T follicular helper cell (primary cell): ENCODE results near the gene CAPN15.
A peak's percentile ranks its signal among the peaks of the same experiment; 100 is the strongest.
"Not testable (repeated sequence)": the region's sequence is repeated elsewhere in the genome, so short reads cannot be mapped to it uniquely, and the experiment has no call there.

Experiments used
- DNase-seq: peaks from one replicate; pipeline ENCODE4 v3.0.0-alpha.2; 2020; ENCODE audit warnings: low read depth
- total RNA-seq, 2 experiments: gene quantifications; one replicate each; lab custom pipeline; 2026; lab: John Stamatoyannopoulos, UW

CAPN15 gene
- total RNA-seq, result 91.7 to 113 reads per million in 2 experiments

DNA sequence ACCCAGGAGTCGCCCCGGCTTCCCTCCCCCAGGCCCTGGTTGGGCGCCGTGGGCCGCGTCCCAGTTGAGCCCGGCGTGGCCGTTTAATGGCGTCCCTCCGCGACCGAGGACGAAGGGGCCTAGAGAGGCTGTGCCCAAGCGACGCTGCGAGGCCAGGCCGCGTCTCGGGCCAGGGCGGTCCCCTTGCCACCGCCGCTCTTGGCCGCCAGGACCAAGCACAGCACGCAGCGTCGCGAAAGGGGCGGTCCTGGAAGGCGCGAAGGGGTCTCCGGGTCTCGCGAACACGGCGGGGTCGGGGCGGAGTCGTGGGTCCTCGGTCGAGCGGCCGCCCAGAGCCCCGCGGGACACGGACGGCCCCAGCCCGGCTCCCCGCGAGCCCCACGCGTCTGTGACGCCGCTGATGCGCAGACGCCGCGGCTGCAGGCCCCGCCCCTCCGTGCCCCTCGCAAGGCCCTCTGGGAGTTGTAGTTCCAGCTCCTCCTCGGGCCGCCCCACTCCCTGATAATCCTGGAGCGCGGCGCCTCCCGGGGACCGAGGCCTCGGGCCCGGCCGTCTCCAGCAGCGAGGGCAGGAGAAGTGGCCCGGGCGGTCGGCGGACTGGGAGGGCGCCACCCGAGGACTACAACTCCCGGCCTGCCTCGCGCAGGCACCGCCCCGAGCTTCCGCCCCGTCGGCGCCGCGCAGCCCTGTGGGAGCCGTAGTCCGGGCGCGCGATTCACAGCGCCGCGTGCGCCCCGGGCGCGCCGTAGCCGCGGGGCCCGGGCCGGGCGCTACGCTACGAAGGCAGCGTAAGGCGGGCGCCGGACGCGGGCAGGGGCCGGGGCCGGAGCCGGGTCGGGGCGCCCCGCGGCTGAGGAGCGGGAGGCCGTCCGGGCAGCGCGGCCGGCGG is at the start of gene CAPN15:
Gene CAPN15, plus strand, starts transcription at position 698 of the 889 bp plus-strand sequence. CDS start 19,127 bp downstream, outside the sequence.
- peak; percentile 72 for DNase-seq

DNA sequence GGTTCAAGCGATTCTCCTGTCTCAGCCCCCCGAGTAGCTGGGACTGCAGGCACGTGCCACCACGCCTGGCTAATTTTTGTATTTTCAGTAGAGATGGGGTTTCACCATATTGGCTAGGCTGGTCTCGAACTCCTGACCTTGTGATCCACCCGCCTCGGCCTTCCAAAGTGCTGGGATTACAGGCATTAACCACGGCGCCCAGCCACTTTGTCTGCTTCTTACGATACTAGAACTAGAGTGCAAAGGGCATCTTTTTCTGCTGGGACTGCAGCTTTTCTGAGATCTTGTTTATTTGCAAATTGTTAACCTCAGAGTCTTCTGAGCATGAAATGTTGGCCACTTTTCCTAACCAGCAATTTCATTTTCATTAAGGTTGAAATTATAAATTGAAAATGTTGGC is 49.2 kb upstream of the CAPN15 start:
- DNase-seq, result not testable (repeated sequence)

- DNase-seq, result no peak
Measured at GRCh38 chr16:482468-483185, 44.9 kb upstream of the CAPN15 start.

- no peak for DNase-seq
Measured at GRCh38 chr16:483341-484075, 44.0 kb upstream of the CAPN15 start.

DNA sequence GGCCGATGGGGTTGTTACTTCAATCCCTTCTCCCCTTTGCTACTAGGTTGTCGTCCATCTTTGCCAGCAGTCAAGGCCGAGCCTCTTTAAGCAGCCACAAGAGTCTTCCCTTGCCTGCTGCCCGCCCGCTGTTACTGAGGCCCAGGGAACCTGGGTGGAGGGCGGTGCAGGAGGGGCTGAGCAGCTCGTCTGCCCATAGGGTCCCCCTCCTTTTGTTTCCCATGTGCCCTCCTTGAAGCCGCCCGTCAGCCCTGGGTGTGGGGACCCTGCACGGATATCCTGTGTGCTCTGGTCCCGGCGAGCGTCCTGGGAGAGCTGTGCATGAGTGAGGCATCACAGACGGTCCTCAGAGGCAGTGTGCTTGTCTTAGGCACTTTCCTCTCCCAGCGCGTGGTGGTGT is 37.9 kb upstream of the CAPN15 start:
- DNase-seq, result no peak

- DNase-seq, result no peak
Measured at GRCh38 chr16:490768-491167, 36.7 kb upstream of the CAPN15 start.

DNA sequence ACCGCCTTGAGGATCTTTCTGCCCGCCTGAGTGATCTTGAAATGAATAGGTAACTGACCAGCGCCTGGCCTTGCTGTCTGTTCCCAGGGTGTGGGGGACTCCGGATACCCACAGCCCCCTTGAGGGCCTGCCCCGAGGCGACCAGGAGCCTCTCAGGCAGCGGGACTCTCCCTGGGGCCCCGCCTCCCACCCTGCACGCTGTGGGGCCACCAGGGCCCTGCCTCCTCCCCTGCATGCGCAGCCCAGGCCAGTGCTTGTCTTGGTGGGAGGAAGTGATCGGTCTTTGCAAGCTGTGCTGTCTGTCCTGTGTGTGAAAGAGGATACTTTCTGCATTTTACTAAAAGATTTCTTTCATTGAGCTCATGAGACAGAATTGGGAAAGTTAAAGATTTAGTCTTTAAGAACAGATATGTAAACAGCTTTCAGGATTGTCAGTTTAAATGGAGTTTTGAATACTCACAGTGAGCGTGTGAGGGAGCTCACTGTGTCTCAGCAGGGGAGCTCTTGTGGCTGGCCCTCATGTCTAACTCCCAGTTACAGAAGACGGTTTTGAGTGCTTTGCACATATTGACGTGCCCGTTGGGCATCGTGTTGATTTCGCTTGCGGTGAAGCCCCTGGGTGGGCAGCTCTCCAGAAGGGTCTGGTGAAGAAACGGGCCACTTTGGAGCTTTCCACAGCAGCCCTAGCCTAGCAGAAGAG is 36.1 kb upstream of the CAPN15 start:
- no peak for DNase-seq

- no peak for DNase-seq
Measured at GRCh38 chr16:492211-492875, 35.2 kb upstream of the CAPN15 start.

- not testable (repeated sequence) for DNase-seq
Measured at GRCh38 chr16:494676-495075, 32.8 kb upstream of the CAPN15 start.

DNA sequence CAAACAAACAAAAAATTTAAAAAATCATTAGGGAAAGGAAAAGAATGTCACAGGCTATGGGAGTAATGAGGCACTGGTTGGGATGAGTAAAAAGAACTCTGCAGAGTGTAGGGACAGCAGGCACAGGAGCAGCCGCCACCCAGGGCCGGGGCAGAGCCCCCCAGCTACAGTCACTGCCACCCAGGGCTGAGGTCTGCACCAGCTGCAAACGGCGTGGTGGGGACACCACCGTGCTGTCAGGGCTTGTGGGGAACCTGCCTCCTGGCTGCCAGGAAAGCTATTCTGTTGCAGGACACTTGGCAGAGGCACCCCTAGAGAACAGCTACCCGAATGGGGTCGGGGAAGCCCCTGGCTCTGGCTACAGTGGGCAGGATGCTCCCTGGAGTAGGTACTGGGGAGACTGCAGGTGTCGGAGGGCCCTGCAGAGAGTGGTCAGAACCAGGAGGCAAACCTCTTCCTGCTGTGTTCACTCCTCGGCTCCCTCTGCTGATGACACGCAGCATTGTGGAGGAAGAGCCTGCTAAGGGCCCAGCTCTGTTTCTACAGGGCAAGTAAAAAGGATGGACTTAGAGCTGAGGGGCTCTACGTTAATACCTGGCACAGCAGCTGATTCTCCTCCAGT is 32.3 kb upstream of the CAPN15 start:
- no peak for DNase-seq

DNA sequence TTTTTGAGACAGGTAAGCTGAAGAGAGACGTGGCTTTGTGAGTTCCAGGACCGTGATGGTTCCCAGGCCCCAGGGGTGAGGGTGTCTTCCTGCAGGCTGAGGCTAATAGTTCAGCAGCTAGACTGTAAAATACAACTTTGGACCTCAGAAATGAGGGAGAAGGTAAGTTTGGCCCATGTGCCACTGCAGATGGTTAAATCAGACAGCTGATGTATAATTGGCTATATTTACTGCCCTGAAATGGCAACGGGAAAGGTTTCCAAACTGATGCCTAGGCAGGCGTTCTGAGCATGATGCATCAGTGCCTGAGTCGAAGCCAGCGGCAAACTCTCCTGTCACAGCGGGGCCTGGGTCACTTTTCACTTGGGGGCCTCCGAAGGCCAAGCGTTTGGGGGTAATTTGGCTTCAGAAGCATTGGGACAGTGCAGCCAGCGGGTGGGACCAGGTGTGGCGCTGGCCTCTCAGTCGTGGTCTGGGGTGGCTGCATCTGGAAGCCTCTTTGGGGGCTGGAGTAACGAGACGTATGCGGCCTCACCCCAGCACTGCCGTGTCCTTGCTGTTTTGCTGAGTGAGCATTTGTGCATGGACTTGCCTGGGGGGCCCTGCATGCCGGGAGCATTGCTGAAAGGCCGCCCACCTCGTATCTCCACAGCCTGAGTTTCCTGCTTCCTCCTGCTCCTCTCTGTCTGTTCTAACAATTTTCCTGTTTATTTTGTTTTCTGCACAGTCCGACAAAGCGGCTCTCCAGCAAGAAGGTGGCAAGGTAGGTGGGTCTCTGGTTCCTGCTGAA is 31.2 kb upstream of the CAPN15 start:
- no peak for DNase-seq

DNA sequence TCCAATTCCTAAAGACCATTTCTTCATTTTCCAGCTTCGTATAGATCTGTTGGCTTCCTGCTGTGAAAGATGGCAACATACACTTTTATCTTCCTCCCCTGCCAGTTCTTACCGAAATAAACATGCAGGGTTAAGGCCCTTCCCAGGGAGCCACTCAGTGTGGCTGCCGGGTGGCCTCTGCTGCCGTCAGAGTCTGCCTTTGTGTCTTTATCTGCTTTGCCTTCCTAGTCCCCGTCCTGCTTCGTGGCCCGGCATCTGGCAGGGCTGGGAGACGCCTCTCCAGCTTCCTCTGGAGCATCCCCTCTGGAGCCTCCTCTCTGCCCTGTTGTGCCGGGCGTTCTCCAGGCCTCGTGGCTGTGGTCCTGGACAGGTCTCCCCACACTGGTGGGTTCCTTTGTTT is 30.3 kb upstream of the CAPN15 start:
- no peak for DNase-seq

GRCh38 chr16:499924-500323 is 27.6 kb upstream of the CAPN15 start:
- DNase-seq, result no peak

GRCh38 chr16:500709-501108 is 26.8 kb upstream of the CAPN15 start:
- DNase-seq, result no peak

DNA sequence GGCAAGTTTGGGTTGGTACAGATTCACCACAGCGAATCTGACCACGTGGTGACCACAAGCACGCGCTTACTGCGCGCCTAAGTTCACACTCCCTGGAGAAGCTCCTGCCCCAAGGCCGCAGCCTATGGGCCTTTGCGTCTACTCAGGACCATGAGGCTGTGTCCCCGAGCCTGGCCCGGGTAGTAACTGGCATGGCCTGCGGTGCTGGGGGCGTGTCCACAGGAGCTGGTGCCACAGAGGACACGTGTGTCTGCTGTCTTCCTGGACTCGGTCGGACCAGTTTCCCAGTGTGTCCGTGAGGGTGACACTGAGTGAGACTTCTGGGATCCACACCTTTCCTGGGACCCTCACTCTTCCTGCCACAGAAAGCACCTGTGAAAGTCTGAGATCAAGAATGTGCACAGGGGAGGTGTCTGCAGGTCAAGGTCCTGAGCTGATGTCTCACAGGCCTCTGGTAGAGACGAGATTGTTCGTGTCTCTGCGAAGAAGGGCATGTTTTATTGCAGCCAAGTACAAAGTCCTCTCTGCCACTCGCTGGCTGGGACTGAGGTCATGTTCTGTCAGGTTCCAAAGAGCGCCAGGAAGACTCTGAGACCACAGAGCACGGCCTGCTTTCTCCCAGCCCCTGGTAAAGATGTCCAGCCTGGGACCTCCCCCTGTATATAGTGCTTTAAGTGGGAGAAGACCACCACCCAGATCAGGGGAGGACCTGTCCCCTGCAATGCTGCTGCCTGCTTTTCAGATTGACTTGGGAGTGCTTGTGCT is 25.2 kb upstream of the CAPN15 start:
- DNase-seq, result no peak

GRCh38 chr16:503150-504071 is 24.1 kb upstream of the CAPN15 start:
- DNase-seq, result no peak

GRCh38 chr16:505479-506245 is 21.9 kb upstream of the CAPN15 start:
- DNase-seq, result no peak
